Memory B cell (primary cell): ENCODE data around the gene PAH.

Experiments used
- ATAC-seq: fragments of 150-1000 bp; cut with Tn5 transposase; 2 replicates; pipeline ENCODE4 v1.10.0; 2021; ENCODE audit warnings: low read depth, mild to moderate bottlenecking, moderate library complexity
- DNase-seq, 2 donors: peaks; one replicate each; pipeline ENCODE4 v3.0.0; 2022; ENCODE audit warnings: low spot score in 2 of 2
- H3K27ac Mint-ChIP-seq: one replicate; pipeline ENCODE4 v1.8.0; 2022; ENCODE audit warnings: mild to moderate bottlenecking, moderate library complexity, mixed read lengths
- H3K27me3 Mint-ChIP-seq: one replicate; pipeline ENCODE4 v1.8.0; 2022; ENCODE audit warnings: mixed read lengths
- H3K36me3 Mint-ChIP-seq: one replicate; pipeline ENCODE4 v1.8.0; 2022; ENCODE audit warnings: mild to moderate bottlenecking, mixed read lengths
- H3K4me1 Mint-ChIP-seq: one replicate; pipeline ENCODE4 v1.8.0; 2022; ENCODE audit warnings: mixed read lengths
- H3K4me3 Mint-ChIP-seq: one replicate; pipeline ENCODE4 v1.8.0; 2022; ENCODE audit warnings: mild to moderate bottlenecking, moderate library complexity, mixed read lengths
- H3K9me3 Mint-ChIP-seq: one replicate; pipeline ENCODE4 v1.8.0; 2022; ENCODE audit warnings: mixed read lengths

Gene PAH

GRCh38 chr12:102917026-102917787 is at the start of gene PAH:
PAH (minus strand) TSS chr12:102917244; CDS start chr12:102917130, 114 bp downstream.
- Mint-ChIP-seq H3K4me3 (peak within 1 kb of the TSS; percentile 81), H3K27me3 (no peaks in the 10 kb centered on the region), H3K27ac (peak within 1 kb of the TSS; percentile 52), H3K4me1 (peaks cover 8% of the 10 kb centered on the region), H3K9me3 (no peaks in the 10 kb centered on the region), H3K36me3 (no peaks in the 10 kb centered on the region)
- DNase-seq (peak; percentile 14 to 17), ATAC-seq (peak; percentile 79)

GRCh38 chr12:102966200-102966863 is 49.3 kb upstream of the PAH start:
- H3K4me3 Mint-ChIP-seq = no peak overlapping the region
- no peak for ATAC-seq
- H3K27me3 Mint-ChIP-seq = peaks cover 40% of the 10 kb centered on the region
- peaks cover 8% of the 10 kb centered on the region for H3K9me3 Mint-ChIP-seq
- peaks cover 6% of the 10 kb centered on the region for H3K36me3 Mint-ChIP-seq
- no peak for DNase-seq
- peaks cover 14% of the 10 kb centered on the region for H3K4me1 Mint-ChIP-seq
- no peak overlapping the region for H3K27ac Mint-ChIP-seq

GRCh38 chr12:102965281-102966155 is 48.5 kb upstream of the PAH start:
- H3K9me3 Mint-ChIP-seq = peaks cover 8% of the 10 kb centered on the region
- H3K4me3 Mint-ChIP-seq = peak overlapping the region; percentile 88
- peaks cover 6% of the 10 kb centered on the region for H3K36me3 Mint-ChIP-seq
- DNase-seq = no peak
- peaks cover 45% of the 10 kb centered on the region for H3K27me3 Mint-ChIP-seq
- H3K4me1 Mint-ChIP-seq = peaks cover 14% of the 10 kb centered on the region
- peak; percentile 29 for ATAC-seq
- no peak overlapping the region for H3K27ac Mint-ChIP-seq

GRCh38 chr12:102964872-102965271 is 47.8 kb upstream of the PAH start:
- H3K36me3 Mint-ChIP-seq = peaks cover 6% of the 10 kb centered on the region
- DNase-seq (no peak), ATAC-seq (peak; percentile 73)
- H3K4me1 Mint-ChIP-seq = peaks cover 14% of the 10 kb centered on the region
- no peak overlapping the region for H3K27ac Mint-ChIP-seq
- peak overlapping the region; percentile 88 for H3K4me3 Mint-ChIP-seq
- H3K27me3 Mint-ChIP-seq = peaks cover 47% of the 10 kb centered on the region
- peaks cover 8% of the 10 kb centered on the region for H3K9me3 Mint-ChIP-seq

GRCh38 chr12:102963796-102964195 is 46.8 kb upstream of the PAH start:
- peaks cover 6% of the 10 kb centered on the region for H3K36me3 Mint-ChIP-seq
- no peak overlapping the region for H3K4me3 Mint-ChIP-seq
- H3K4me1 Mint-ChIP-seq = peaks cover 18% of the 10 kb centered on the region
- H3K27ac Mint-ChIP-seq = no peak overlapping the region
- no peak for DNase-seq
- ATAC-seq = no peak
- peaks cover 9% of the 10 kb centered on the region for H3K9me3 Mint-ChIP-seq
- H3K27me3 Mint-ChIP-seq = peaks cover 50% of the 10 kb centered on the region

- Mint-ChIP-seq H3K27me3 (peaks cover 48% of the 10 kb centered on the region), H3K27ac (no peak overlapping the region), H3K9me3 (peaks cover 9% of the 10 kb centered on the region), H3K36me3 (peaks cover 6% of the 10 kb centered on the region), H3K4me3 (no peak overlapping the region), H3K4me1 (peaks cover 20% of the 10 kb centered on the region)
- ATAC-seq (no peak), DNase-seq (no peak)
These were observed 45.9 kb upstream of the PAH start for GRCh38 chr12:102962986-102963385.

- Mint-ChIP-seq H3K4me1 (peaks cover 20% of the 10 kb centered on the region), H3K4me3 (no peak overlapping the region), H3K27ac (no peak overlapping the region), H3K27me3 (peaks cover 47% of the 10 kb centered on the region), H3K9me3 (peaks cover 9% of the 10 kb centered on the region), H3K36me3 (peaks cover 6% of the 10 kb centered on the region)
- no peak for DNase-seq
- ATAC-seq = no peak
These were observed 45.5 kb upstream of the PAH start for GRCh38 chr12:102962532-102962931.

GRCh38 chr12:102961466-102961855 is 44.4 kb upstream of the PAH start:
- Mint-ChIP-seq H3K4me1 (peaks cover 28% of the 10 kb centered on the region), H3K27me3 (peaks cover 49% of the 10 kb centered on the region), H3K9me3 (peaks cover 9% of the 10 kb centered on the region), H3K36me3 (peaks cover 6% of the 10 kb centered on the region), H3K4me3 (peak overlapping the region; percentile 6), H3K27ac (no peak overlapping the region)
- ATAC-seq (no peak), DNase-seq (no peak)

- peaks cover 28% of the 10 kb centered on the region for H3K4me1 Mint-ChIP-seq
- H3K27ac Mint-ChIP-seq = no peak overlapping the region
- H3K9me3 Mint-ChIP-seq = peaks cover 9% of the 10 kb centered on the region
- no peak for ATAC-seq
- H3K27me3 Mint-ChIP-seq = peaks cover 52% of the 10 kb centered on the region
- H3K36me3 Mint-ChIP-seq = peaks cover 6% of the 10 kb centered on the region
- H3K4me3 Mint-ChIP-seq = no peak overlapping the region
- no peak for DNase-seq
These were observed 43.9 kb upstream of the PAH start for GRCh38 chr12:102960766-102961465.

- ATAC-seq = no peak
- Mint-ChIP-seq H3K9me3 (peaks cover 9% of the 10 kb centered on the region), H3K27me3 (peaks cover 52% of the 10 kb centered on the region), H3K4me3 (peak overlapping the region; percentile 62), H3K4me1 (peaks cover 18% of the 10 kb centered on the region), H3K36me3 (peaks cover 6% of the 10 kb centered on the region), H3K27ac (no peak overlapping the region)
- no peak for DNase-seq
These were observed 42.3 kb upstream of the PAH start for GRCh38 chr12:102959391-102959790.

GRCh38 chr12:102958830-102959176 is 41.8 kb upstream of the PAH start:
- H3K4me3 Mint-ChIP-seq = peak overlapping the region; percentile 62
- ATAC-seq (no peak), DNase-seq (no peak)
- no peak overlapping the region for H3K27ac Mint-ChIP-seq
- peaks cover 48% of the 10 kb centered on the region for H3K27me3 Mint-ChIP-seq
- H3K4me1 Mint-ChIP-seq = peaks cover 18% of the 10 kb centered on the region
- peaks cover 2% of the 10 kb centered on the region for H3K36me3 Mint-ChIP-seq
- peaks cover 6% of the 10 kb centered on the region for H3K9me3 Mint-ChIP-seq

- Mint-ChIP-seq H3K9me3 (peaks cover 2% of the 10 kb centered on the region), H3K27ac (no peak overlapping the region), H3K27me3 (peaks cover 44% of the 10 kb centered on the region), H3K36me3 (no peaks in the 10 kb centered on the region), H3K4me1 (peaks cover 18% of the 10 kb centered on the region), H3K4me3 (peak overlapping the region; percentile 77)
- peak; percentile 66 for ATAC-seq
- peak; percentile 46 to 52 for DNase-seq
These were observed 41.2 kb upstream of the PAH start for GRCh38 chr12:102958073-102958829.
